ENCODE measurements around the gene FYB2. TPM values are rescaled to one million over a fixed set of nuclear protein-coding genes. Genes with fewer than 3 reads are reported as not detected.

The FYB2 gene
- total and polyA plus RNA-seq, 8 donors = 0.31 to 2.2 (median 0.75) TPM; not detected in 3

GRCh38 chr1:56797065-56797685 lies 22.0 kb downstream of the FYB2 start:
- Histone ChIP-seq H3K36me3 (no peaks in the 10 kb centered on the region), H3K27ac (no peak overlapping the region), H3K4me3 (no peak overlapping the region), H3K27me3 (no peaks in the 10 kb centered on the region), H3K4me1 (peaks cover 0 to 8% (median 0%) of the 10 kb centered on the region in 4 donors), H3K9me3 (no peaks in the 10 kb centered on the region)
- WGBS, 5 donors = 54 to 75% (median 67%) methylated on average over 5 of the region's 5 CpGs
- TF ChIP-seq POLR2AphosphoS5 (IDR thresholded peaks at IDR 0.05) (no peak), EP300 (IDR thresholded peaks at IDR 0.05) (no peak), POLR2A (IDR thresholded peaks at IDR 0.05) (no peak)
- TF ChIP-seq, protein P1, sequence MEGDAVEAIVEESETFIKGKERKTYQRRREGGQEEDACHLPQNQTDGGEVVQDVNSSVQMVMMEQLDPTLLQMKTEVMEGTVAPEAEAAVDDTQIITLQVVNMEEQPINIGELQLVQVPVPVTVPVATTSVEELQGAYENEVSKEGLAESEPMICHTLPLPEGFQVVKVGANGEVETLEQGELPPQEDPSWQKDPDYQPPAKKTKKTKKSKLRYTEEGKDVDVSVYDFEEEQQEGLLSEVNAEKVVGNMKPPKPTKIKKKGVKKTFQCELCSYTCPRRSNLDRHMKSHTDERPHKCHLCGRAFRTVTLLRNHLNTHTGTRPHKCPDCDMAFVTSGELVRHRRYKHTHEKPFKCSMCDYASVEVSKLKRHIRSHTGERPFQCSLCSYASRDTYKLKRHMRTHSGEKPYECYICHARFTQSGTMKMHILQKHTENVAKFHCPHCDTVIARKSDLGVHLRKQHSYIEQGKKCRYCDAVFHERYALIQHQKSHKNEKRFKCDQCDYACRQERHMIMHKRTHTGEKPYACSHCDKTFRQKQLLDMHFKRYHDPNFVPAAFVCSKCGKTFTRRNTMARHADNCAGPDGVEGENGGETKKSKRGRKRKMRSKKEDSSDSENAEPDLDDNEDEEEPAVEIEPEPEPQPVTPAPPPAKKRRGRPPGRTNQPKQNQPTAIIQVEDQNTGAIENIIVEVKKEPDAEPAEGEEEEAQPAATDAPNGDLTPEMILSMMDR (IDR thresholded peaks at IDR 0.05) = no peak
- DNase-seq = no peak
- intact Hi-C loops (cut with DNase I; ENCODE audit: low total_unique reads) = no loop called here

- DNase-seq = no peak
- intact Hi-C loops (cut with DNase I; ENCODE audit: low total_unique reads) = no loop called here
- H3K9me3 ChIP-seq = no peaks in the 10 kb centered on the region
- no peaks in the 10 kb centered on the region for H3K27me3 ChIP-seq
- no peak overlapping the region for H3K27ac ChIP-seq
- TF ChIP-seq POLR2AphosphoS5 (IDR thresholded peaks at IDR 0.05) (no peak), POLR2A (IDR thresholded peaks at IDR 0.05) (no peak), EP300 (IDR thresholded peaks at IDR 0.05) (no peak)
- TF ChIP-seq, protein P1 (IDR thresholded peaks at IDR 0.05) = no peak
- peaks cover 0 to 8% (median 0%) of the 10 kb centered on the region in 4 donors for H3K4me1 ChIP-seq
- H3K36me3 ChIP-seq = no peaks in the 10 kb centered on the region
- 85 to 90% (median 87%) methylated on average over 4 of the region's 4 CpGs for WGBS, 5 donors
- H3K4me3 ChIP-seq = no peak overlapping the region
These were observed 23.3 kb downstream of the FYB2 start for GRCh38 chr1:56795870-56796269.

- H3K27ac ChIP-seq = no peak overlapping the region
- H3K9me3 ChIP-seq = no peaks in the 10 kb centered on the region
- no peak overlapping the region for H3K4me3 ChIP-seq
- WGBS, 5 donors = 69 to 85% (median 82%) methylated on average over 3 of the region's 3 CpGs
- no peaks in the 10 kb centered on the region for H3K36me3 ChIP-seq
- intact Hi-C loops (cut with DNase I; ENCODE audit: low total_unique reads) = no loop called here
- peaks cover 0 to 22% (median 15%) of the 10 kb centered on the region in 4 donors for H3K4me1 ChIP-seq
- no peaks in the 10 kb centered on the region for H3K27me3 ChIP-seq
- TF ChIP-seq EP300 (IDR thresholded peaks at IDR 0.05) (no peak), POLR2AphosphoS5 (IDR thresholded peaks at IDR 0.05) (no peak), POLR2A (IDR thresholded peaks at IDR 0.05) (no peak)
- TF ChIP-seq, protein P1 (IDR thresholded peaks at IDR 0.05) = no peak
- DNase-seq = no peak
These were observed 29.2 kb downstream of the FYB2 start for GRCh38 chr1:56790036-56790435.

GRCh38 chr1:56788588-56788987 lies 30.6 kb downstream of the FYB2 start:
- intact Hi-C loops (cut with DNase I; ENCODE audit: low total_unique reads) = no loop called here

More at GRCh38 chr1:56788588-56788987, 30.6 kb downstream of the FYB2 start:
- no peaks in the 10 kb centered on the region for H3K27me3 ChIP-seq
- peak in 2 of 3 donors; percentile 21 to 34 for TF ChIP-seq POLR2AphosphoS5 (IDR thresholded peaks at IDR 0.05)
- TF ChIP-seq POLR2A (IDR thresholded peaks at IDR 0.05) = no peak
- TF ChIP-seq, protein P1 (IDR thresholded peaks at IDR 0.05) = no peak
- DNase-seq = peak; percentile 44 to 78
- H3K4me1 ChIP-seq = peaks cover 0 to 22% (median 15%) of the 10 kb centered on the region in 4 donors
- no peak overlapping the region for H3K4me3 ChIP-seq
- WGBS, 5 donors = 12 to 31% (median 19%) methylated on average over 6 of the region's 6 CpGs
- H3K27ac ChIP-seq = peak overlapping the region; percentile 34 to 66 (median 54)
- H3K9me3 ChIP-seq = no peaks in the 10 kb centered on the region
- no peaks in the 10 kb centered on the region for H3K36me3 ChIP-seq
